Stimulated activated naive CD4-positive, alpha-beta T cell (primary cell): ENCODE data around the gene TPM2.
"Not testable (repeated sequence)": the region's sequence is repeated elsewhere in the genome, so short reads cannot be mapped to it uniquely, and the experiment has no call there.

Source experiments
- DNase-seq, 6 experiments: peaks; one replicate each; lab custom pipeline; 2025; lab: John Stamatoyannopoulos, UW

Gene TPM2

DNA sequence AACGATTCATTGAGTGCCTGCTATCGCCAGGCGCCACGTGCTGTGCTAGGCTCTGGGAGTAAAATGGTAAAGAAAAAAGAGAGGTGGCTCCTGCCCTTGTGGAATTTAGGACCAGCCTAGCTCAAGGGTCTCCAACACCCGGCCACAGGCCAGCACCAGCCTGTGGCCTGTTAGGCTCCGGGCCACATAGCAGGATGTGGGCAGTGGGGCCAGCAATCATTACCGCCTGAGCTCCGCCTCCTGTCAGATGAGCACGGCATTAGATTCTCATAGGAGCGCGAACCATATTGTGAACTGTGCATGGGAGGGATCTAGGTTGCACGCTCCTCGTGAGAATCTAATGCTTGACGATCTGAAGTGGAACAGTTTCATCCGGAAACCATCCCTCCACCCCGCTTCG is 33.4 kb downstream of the TPM2 start:
- DNase-seq = no peak

GRCh38 chr9:35653611-35654010 is 36.1 kb downstream of the TPM2 start:
- DNase-seq = no peak

- no peak for DNase-seq
Observed at GRCh38 chr9:35652829-35653209, 36.9 kb downstream of the TPM2 start.

DNA sequence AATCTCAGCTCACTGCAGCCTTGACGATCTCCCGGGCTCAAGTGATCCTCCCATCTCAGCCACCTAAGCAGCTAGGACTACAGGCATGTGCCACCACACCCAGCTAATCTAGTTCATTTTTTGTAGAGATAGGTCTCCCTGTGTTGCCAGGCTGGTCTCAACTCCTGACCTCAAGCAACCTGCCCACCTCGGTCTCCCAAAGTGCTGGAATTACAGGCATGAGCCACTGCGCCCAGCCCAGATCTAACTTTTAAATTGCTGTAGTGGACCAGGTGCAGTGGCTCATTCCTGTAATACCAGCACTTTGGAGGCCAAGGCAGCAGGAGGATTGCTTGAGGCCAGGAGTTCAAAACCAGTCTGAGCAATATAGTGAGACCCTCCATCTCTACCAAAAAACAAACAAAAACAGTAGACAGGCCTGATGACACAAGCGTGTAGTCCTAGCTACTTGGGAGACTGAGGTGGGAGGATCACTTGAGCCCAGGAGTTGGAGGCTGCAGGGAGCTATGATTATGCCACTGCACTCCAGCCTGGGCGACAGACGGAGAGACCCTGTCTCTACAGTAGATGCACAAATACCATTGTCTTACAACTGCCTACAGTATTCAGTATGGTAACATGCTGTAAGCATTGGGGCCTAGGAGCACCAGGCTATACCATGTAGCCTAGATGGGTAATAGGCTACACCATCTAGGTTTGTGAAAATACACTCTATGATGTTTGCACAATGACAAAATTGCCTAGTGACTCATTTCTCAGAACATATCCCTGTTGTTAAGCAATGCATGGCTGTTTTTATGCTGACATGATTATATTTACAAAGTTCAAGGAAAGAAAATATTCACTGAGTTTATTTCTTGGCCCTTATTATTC is 37.5 kb downstream of the TPM2 start:
- DNase-seq = no peak

- peak; percentile 11 to 48 (median 33) for DNase-seq
Observed at GRCh38 chr9:35650341-35651158, 39.2 kb downstream of the TPM2 start, which contains the start of gene SIT1. SIT1 (minus strand) TSS chr9:35650931; CDS start chr9:35650853, 78 bp downstream.

GRCh38 chr9:35649431-35650340 is 40.0 kb downstream of the TPM2 start:
- peak; percentile 29 to 73 (median 42) for DNase-seq

DNA sequence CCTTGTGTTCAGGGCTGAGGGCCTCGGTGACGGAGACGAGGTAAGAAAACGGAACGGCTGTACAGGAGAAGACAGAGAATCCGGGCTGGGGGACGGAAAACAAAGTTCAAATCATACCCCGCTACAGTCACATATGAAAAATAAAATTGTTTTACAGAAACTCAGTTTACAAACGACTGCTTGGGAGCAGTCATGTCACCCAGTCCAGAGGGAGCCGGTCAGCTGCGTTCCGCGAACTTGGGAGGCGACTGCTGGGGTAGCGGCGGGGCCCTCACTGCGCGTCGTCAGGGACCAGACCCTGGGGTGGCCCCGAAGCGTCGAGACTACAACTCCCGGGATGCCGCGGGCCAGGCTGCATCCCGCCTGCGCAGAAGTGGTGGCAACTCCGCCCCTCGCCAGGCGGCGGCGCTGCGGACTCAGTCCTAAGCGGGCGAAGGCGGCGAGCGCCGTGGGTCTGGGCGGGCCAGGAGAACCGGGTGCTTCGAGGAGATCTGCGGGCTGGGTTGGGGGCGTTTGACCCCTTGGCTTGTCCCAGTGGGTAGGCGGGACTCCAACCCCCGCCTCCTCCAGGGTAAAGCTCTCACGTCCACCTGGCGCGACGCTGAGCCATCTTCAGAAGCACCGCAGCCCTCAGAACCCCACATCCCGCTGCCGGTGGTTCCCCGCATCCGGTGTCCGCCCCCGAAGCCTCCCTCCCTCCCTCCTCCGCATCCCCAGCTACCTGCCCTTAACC is 43.0 kb downstream of the TPM2 start:
- DNase-seq = peak; percentile 85 to 96 (median 90)

DNA sequence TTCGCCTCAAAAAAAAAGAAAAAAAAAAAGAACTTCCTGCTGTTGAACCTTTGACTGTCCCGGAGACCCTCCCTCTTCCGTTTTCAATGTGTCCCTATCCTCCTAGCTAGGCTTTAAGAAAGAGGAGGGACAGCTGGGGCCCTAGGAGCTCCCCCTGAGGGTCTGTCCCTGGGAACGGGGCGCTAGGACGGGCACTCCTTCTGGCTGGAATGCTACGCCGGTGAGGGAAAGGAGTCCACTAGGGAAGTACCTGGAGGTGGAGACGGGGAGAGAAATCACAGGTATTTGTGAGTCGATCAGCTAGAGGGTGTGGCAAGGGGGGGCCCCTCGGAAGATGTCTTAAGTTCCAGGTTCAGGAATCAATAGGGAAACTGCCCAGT is 43.6 kb downstream of the TPM2 start:
- DNase-seq = peak in 4 of 6 experiments; percentile 41 to 56 (median 49)

GRCh38 chr9:35645736-35646135 is 44.0 kb downstream of the TPM2 start:
- DNase-seq = not testable (repeated sequence)

- DNase-seq = no peak
Observed at GRCh38 chr9:35643046-35643445, 46.7 kb downstream of the TPM2 start.

DNA sequence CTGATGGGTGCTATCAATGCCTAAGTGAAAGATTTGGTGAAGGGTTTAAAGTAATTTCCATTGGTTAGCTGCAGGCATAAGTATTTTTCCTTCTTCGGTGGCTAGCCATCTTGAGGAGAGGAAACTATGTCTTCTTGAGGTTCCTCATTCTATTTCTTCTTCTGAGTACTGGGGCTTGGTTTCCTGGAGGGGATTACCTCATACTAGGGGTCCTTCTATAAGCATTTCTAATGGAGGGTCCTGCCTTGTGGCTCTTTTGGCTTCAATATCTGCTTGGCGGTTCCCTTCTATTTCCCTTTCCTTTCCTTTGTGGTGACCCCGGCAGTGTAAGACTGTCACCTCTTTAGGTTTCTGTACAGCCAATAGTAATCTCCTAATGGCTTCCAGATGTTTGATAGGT is 48.2 kb downstream of the TPM2 start:
- DNase-seq = not testable (repeated sequence)

- not testable (repeated sequence) for DNase-seq
Observed at GRCh38 chr9:35640431-35640830, 49.3 kb downstream of the TPM2 start.

DNA sequence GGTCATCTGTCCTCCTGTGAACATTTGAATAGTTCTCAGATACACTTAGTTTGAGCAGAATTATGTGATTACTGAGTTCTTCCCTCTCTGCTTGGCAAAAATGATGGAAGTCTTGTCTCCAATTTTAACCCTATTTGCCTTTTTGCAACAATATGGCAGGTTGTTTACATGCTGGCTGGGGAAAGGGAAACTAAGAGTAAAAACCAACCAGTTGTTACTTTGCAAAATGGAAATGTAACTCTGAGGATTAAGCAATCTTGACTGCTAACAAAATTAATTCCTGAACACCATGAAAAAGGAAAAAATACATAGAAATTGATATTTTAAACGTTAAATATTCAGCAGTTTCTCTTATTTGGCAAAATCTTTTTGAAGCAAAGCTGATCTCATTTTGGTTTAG is 50.1 kb downstream of the TPM2 start:
- no peak for DNase-seq

- DNase-seq = not testable (repeated sequence)
Observed at GRCh38 chr9:35639225-35639624, 50.5 kb downstream of the TPM2 start.

- peak in 4 of 6 experiments; percentile 14 to 47 (median 38) for DNase-seq
Observed at GRCh38 chr9:35638751-35639150, 51.0 kb downstream of the TPM2 start.

DNA sequence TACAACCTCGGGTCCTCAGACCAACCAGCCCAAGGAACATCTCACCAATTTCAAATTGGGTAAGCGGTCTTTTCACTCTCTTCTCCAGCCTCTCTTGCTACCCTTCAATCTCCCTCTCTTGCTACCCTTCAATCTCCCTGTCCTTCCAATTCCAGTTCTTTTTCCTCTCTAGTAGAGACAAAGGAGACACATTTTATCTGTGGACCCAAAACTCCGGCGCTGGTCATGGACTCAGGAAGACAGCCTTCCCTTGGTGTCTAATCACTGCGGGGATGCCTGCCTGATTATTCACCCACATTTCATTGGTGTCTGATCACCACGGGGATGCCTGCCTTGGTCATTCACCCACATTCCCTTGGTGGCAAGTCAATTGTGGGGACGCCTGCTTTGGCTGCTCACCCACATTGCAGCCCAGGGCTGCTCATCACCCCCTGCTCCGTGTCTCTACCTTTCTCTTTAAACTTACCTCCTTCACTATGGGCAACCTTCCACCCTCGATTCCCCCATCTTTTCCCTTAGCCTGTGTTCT is 52.2 kb downstream of the TPM2 start:
- DNase-seq = not testable (repeated sequence)

DNA sequence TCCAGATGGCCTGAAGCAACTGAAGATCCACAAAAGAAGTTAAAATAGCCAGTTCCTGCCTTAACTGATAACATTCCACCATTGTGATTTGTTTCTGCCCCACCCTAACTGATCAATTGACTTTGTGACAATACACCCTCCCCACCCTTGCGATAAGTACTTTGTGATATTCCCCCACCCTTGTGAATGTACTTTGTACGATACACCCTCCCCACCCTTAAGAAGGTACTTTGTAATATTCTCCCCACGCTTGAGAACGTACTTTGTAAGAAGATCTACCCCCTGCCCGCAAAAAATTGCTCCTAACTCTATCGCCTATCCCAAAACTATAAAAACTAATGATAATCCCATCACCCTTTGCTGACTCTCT is 52.9 kb downstream of the TPM2 start:
- not testable (repeated sequence) for DNase-seq

- no peak for DNase-seq
Observed at GRCh38 chr9:35636135-35636876, 53.4 kb downstream of the TPM2 start.

DNA sequence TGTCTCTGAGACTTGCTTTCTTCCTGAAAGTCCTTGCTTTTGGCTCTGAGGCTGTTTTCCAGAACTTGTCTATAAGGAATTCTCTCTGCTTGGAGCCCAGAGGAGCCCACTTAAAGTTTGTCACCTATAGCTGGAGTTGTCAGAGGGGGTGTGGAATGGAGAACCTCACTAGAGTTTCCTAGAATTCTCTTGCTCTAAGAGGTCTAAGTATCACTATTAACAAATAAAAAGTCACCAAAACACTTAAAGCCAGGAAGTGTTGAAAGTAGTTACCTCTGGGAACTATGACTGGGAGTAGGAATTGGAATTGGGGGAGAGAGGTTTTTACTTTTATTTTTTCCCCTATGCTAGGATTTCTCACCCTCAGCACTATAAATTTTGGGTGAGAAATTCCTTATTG is 54.0 kb downstream of the TPM2 start:
- no peak for DNase-seq
